Vagina (tissue), 2 donors: ENCODE results near the gene CHIC2.

Experiments
- CTCF ChIP-seq, 3 experiments: fragments of 450-650 bp in 2 of 3; fragments of 200-600 bp in 1 of 3; sonication (generic) in 1 of 3; IDR thresholded peaks; one replicate each; pipeline ENCODE4 v1.5.1; 2017 to 2019; ENCODE audit warnings: antibody characterized with exemption in 3 of 3, mild to moderate bottlenecking in 2 of 3, moderate library complexity in 2 of 3
- POLR2AphosphoS5 ChIP-seq, 2 donors: sonication (generic); formaldehyde crosslinking; IDR thresholded peaks; one replicate each; pipeline ENCODE4 v1.9.0; 2017; ENCODE audit warnings: antibody characterized with exemption in 2 of 2, mild to moderate bottlenecking in 2 of 2, low read depth in 1 of 2; ENCODE audit not compliant: insufficient read depth in 1 of 2

- no peak for TF ChIP-seq CTCF (IDR thresholded peaks at IDR 0.05)
- peak in 1 of 2 donors; percentile 32 for TF ChIP-seq POLR2AphosphoS5 (IDR thresholded peaks at IDR 0.05; ENCODE audit: insufficient read depth in 1 of 2, low read depth in 1 of 2)
These were observed 1.2 kb downstream of the CHIC2 start for GRCh38 chr4:54063229-54063628.
